Stimulated activated CD4-positive, alpha-beta T cell treated with anti-CD3 and anti-CD28 coated beads, Interleukin-4, amount 100 ng/mL, for 24 hours (primary cell): ENCODE results near the gene RP9.
A peak's percentile ranks its signal among the peaks of the same experiment; 100 is the strongest.

Experiments
- DNase-seq: peaks from one replicate; pipeline ENCODE4 v3.0.0-alpha.2; 2020

The RP9 gene, protein sequence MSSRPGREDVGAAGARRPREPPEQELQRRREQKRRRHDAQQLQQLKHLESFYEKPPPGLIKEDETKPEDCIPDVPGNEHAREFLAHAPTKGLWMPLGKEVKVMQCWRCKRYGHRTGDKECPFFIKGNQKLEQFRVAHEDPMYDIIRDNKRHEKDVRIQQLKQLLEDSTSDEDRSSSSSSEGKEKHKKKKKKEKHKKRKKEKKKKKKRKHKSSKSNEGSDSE

GRCh38 chr7:33109005-33109757 is at the start of gene RP9:
RP9 (minus strand) TSS chr7:33109404; CDS start chr7:33109372, 32 bp downstream.
- peak; percentile 78 for DNase-seq

- DNase-seq, result no peak
Measured at GRCh38 chr7:33157781-33158180, 48.6 kb upstream of the RP9 start.

GRCh38 chr7:33157311-33157710 is 48.1 kb upstream of the RP9 start:
- no peak for DNase-seq

GRCh38 chr7:33156441-33156840 is 47.2 kb upstream of the RP9 start:
- no peak for DNase-seq

DNA sequence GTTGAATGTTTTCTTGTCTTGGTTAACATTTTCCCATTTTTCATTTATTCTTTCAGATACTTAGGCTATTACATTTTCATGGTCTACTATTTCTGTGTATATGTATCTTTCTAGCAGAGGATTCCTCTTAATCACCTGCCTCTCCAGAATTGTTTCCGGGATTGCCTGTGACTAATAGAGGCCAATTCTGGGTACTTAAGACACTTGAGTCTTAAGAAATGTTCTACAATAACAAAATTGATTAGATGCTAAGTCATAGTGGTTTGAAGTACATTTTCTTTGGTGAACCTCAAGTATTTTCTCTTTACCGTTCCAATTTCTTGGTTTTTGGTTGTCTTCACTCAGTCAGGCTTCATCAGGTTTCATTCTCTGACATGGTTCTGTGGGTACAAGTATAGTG is 46.6 kb upstream of the RP9 start:
- no peak for DNase-seq

DNA sequence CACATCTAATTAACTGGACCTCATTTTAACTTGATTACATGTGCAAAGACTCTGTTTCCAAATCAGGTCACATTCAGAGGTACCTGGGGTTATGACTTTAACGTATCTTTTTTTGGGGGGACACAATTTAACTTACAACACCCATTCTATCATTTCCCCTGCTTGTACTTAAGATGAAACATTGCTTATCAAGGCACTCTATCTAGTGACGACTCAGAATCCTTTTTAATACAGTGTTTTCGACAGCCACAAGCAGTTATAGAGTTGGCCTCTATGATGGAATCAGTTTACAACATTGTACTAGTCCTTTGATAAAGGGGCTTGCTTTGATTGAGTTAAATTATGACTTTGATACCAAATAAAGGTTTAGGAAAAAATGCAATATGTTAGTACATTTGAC is 42.9 kb upstream of the RP9 start:
- DNase-seq, result no peak

GRCh38 chr7:33145156-33145555 is 36.0 kb upstream of the RP9 start:
- DNase-seq, result no peak

GRCh38 chr7:33143996-33144718 is 35.0 kb upstream of the RP9 start:
- no peak for DNase-seq

DNA sequence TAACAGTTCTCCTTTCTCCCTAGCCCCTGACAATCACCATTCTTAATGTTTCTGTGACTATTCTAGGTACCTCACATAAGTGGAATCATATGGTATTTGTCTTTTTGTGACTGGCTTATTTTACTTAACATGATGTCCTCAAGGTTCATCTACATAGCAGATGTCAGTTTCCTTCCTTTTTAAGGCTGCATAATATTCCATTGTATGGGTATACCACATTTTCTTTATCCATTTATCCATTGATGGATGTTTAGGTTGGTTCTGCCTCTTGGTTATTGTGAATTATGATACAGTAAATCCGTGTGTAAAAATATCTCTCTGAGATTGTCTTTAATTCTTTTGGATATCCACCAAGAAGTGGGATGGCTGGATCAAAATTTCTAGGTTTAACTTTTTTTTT is 33.4 kb upstream of the RP9 start:
- no peak for DNase-seq

DNA sequence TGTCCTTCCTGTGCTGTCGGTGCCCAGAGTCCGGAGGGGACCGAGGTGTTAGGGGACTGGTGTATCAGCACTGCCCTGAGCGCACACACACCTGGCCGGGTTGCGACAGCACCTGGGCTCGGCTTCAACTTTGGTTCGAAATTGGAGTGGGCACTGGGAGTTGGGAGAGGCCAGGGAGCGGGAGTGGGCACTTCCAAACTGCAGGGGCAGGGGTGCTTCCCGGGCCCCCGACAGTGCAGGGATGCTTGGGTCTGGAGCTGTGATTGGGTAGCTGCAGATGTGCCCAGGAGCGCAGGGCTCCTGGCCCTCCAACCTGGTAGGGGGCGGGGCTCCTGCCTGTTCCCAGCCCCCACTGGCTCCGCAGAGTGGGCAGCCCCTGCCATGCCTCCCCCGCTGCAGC is 27.9 kb upstream of the RP9 start:
- no peak for DNase-seq

DNA sequence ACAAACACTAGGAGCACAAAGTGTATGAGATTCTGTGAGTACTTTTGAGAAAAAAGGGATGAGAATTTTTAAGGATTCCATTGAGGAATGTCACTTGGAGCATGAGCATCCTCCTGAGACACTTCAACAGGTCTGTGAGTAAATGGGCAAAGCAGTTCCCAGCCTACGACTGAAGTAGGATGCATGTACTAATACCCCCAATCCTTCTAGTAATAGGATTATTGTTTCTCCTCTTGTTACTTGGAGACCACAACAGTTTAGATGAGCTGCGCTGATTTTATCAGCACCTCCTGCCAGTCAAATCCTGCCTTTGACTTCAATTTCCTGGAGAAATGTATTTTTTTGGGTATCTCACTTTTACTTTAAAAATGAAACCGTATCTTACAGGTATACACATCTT is 21.0 kb upstream of the RP9 start:
- DNase-seq, result no peak

- DNase-seq, result no peak
Measured at GRCh38 chr7:33129806-33130153, 20.6 kb upstream of the RP9 start.

DNA sequence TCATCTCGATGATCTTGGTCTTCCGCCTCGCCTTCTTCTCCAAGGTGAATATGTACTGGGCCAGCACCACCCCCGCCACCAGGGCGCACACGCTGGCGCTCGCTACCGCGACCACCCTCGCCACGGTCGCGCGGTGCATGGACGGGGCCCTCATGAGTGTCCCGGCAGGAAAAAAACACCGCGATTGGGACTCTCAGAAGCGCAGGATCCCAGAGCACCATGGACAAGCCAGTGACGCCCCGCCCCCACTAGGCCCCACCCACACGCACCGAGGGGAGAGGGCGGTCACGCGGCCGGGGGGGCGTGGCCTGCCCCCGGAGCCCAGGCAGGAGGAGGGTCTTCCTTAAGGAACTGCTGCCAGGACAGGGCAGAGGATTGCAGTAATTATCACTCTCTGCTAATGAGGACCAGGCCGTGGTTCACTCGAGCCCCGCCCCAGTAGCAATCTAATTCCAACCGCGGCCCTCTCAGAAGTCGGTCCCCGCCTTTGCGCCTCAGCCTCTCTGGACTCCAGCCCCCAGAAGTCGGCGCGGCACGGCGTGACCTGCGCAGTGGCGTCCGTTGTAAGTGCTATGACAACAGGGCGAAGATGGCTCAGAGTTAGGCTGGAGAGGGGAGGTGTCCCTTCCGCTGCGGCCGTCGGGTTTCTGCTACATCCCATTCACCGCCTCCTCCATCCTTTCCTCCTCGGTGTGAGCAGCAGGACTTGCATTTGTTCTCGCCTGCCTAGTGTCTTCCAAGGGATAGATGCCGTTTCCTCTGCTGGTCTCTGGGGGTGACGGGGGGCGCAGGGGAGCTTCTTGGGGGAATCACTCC is 20.0 kb upstream of the RP9 start, which contains the start of gene BBS9:
Gene BBS9 (plus strand): TSS at position 575 of the 816 bp plus-strand sequence. CDS start 16,689 bp downstream, outside the sequence.
- peak; percentile 92 for DNase-seq

- DNase-seq, result no peak
Measured at GRCh38 chr7:33128631-33128989, 19.4 kb upstream of the RP9 start.

DNA sequence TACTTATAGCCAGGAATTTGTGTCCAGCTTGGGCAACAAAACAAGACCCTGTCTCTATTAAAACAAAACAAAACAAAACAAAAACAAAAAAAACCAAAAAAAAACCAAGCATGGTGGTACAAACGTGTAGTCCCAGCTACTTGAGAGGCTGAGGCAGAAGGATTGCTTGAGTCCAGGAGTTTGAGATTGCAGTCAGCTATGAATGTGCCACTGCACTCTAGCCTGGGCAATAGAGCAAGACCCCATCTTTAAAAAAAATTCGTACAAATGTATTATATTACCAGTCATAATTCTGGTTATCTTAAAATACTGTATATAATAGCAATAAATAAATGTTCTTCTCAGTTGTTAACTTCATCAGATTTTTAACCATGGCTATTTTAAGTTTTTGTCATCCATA is 17.9 kb upstream of the RP9 start:
- no peak for DNase-seq

DNA sequence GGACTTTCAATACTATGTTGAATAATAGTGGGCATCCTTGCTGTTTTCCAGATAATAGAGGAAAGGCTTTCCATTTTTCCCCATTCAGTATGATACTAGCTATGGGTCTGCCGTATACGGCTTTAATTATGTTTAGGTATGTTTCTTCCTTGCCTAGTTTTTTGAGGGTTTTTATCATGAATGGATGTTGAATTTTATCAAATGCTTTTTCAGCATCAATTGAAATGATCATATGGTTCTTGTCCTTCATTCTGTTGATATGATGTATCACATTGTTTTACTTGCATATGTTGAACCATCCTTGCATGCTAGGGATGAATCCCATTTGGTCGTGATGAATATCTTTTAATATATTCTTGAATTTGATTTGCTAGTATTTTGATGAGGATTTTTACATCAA is 9.2 kb upstream of the RP9 start:
- no peak for DNase-seq

DNA sequence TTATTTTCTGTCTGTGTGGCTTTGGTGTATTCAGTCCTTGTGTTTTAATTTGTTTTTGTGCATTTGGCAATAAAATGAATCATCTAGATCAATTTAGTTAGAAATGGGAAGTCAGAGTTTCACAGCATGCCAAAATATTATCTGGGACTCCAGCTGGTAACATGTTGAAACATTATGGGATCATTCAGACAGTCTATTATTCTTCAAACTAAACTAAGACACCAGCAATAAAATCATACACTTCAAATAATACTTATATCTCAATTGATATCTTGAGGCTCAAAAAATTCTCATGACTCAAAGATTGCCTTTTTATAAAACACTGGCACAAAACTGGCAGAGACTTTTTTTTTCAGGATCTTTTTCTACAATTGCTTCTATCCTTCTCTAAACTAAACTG is 5.8 kb upstream of the RP9 start:
- no peak for DNase-seq

- DNase-seq, result no peak
Measured at GRCh38 chr7:33111614-33112013, 2.4 kb upstream of the RP9 start.

DNA sequence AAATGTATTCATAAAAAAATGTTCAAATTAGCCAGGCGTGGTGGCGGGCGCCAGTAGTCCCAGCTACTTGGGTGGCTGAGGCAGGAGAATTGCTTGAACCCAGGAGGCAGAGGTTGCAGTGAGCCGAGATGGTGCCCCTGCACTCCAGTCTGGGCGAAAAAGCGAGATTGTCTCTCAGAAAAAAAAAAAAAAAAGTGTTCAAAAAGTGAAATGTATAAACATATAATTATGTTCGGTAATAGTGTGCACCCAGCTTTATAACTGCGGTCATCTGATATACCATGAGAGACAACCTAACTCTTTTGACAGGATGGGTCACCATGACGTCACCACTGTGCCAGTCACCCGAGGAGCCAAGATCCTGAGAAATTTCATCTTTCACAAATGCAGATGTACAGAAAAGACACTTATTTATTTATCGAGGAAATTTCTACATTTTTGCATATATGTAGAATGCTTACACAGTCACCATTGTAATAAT is 594 bp upstream of the RP9 start:
- no peak for DNase-seq

- DNase-seq, result peak; percentile 23
Measured at GRCh38 chr7:33108554-33109004, 625 bp downstream of the RP9 start.

DNA sequence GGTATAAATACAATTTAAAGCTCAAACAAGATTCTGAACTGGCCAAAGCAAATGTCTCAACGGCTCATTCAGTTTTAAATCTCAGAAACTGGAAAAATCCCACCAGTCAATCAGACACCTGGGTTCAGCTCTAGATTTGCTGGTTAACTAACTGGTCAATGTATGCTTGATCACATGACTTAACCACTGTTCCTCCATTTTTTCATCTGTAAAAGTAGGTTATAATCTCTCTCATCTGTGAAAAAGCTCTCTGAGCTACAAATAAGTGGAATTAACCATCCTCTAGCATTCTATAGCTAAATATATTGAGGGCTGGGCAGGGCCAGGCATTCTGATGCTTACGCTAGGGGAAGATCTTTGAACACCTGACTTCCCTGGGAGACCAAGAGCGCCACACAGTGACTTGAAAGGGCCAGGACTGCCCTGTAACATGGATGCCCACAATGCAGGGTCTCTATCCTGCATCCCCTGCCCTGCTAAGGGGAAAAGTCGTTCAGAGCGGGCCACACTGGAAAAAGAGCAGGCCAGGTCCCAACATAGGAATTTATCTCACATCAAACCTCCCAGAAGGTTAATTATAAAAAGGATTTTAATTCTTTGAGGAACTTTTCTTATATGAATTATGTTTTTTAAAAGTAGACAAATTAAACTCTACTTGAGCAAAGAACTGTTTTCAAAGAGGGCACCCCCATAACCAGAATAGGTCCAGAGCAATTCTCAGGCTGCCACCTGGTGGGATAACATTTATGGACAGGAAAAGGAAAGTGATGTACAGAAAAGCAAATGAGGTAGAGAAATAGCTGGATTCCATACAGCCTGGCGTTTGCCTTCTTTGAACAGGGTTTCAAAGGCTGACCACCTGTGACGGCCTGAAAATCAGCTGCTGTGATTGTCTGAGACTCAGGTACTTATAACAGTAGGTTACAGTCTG is 1.8 kb downstream of the RP9 start:
- peak; percentile 20 for DNase-seq

- DNase-seq, result no peak
Measured at GRCh38 chr7:33101906-33102305, 7.3 kb downstream of the RP9 start.
